Smooth muscle cell of the brain vasculature (primary cell): ENCODE results near the gene MAN1A1.

Experiments
- DNase-seq: peaks from one replicate; pipeline ENCODE4 v3.0.0-alpha.2; 2012; ENCODE audit warnings: low read depth, low spot score

The MAN1A1 gene

GRCh38 chr6:119325559-119326265, 23.8 kb downstream of the MAN1A1 start:
- no peak for DNase-seq

GRCh38 chr6:119324718-119325117, 24.8 kb downstream of the MAN1A1 start:
- DNase-seq: no peak

GRCh38 chr6:119323931-119324330, 25.6 kb downstream of the MAN1A1 start:
- no peak for DNase-seq

- DNase-seq: no peak
Measured at GRCh38 chr6:119323478-119323877, 26.1 kb downstream of the MAN1A1 start.

GRCh38 chr6:119322715-119323350, 26.7 kb downstream of the MAN1A1 start:
- DNase-seq: no peak

GRCh38 chr6:119322034-119322433, 27.5 kb downstream of the MAN1A1 start:
- DNase-seq: no peak

- no peak for DNase-seq
Measured at GRCh38 chr6:119319694-119320093, 29.9 kb downstream of the MAN1A1 start.

- no peak for DNase-seq
Measured at GRCh38 chr6:119318730-119319129, 30.8 kb downstream of the MAN1A1 start.

- DNase-seq: no peak
Measured at GRCh38 chr6:119318176-119318575, 31.4 kb downstream of the MAN1A1 start.

- no peak for DNase-seq
Measured at GRCh38 chr6:119317007-119317406, 32.6 kb downstream of the MAN1A1 start.

- DNase-seq: no peak
Measured at GRCh38 chr6:119314885-119315272, 34.7 kb downstream of the MAN1A1 start.

GRCh38 chr6:119313937-119314884, 35.4 kb downstream of the MAN1A1 start:
- DNase-seq: no peak

- no peak for DNase-seq
Measured at GRCh38 chr6:119312875-119313338, 36.7 kb downstream of the MAN1A1 start.

GRCh38 chr6:119312441-119312840, 37.1 kb downstream of the MAN1A1 start:
- no peak for DNase-seq

GRCh38 chr6:119311514-119312142, 37.9 kb downstream of the MAN1A1 start:
- DNase-seq: no peak

GRCh38 chr6:119310486-119311036, 39.0 kb downstream of the MAN1A1 start:
- peak; percentile 56 for DNase-seq

GRCh38 chr6:119308991-119309657, 40.4 kb downstream of the MAN1A1 start:
- no peak for DNase-seq

- DNase-seq: no peak
Measured at GRCh38 chr6:119308048-119308570, 41.5 kb downstream of the MAN1A1 start.

GRCh38 chr6:119307056-119307455, 42.5 kb downstream of the MAN1A1 start:
- no peak for DNase-seq

GRCh38 chr6:119306396-119306968, 43.1 kb downstream of the MAN1A1 start:
- DNase-seq: no peak
